ENCODE data around the gene CLEC4A. TPM values are rescaled to one million over a fixed set of nuclear protein-coding genes. Genes with fewer than 3 reads are reported as not detected.
"Not testable (repeated sequence)": the region's sequence is repeated elsewhere in the genome, so short reads cannot be mapped to it uniquely, and the experiment has no call there.

The CLEC4A gene
- total RNA-seq, 1 donor from 2014 or later = 0.36 TPM

GRCh38 chr12:8188088-8188487, 64.7 kb downstream of the CLEC4A start:
- H3K4me1 Mint-ChIP-seq (ENCODE audit: low read depth); H3K36me3 Mint-ChIP-seq (ENCODE audit: insufficient read depth); DNase-seq (ENCODE audit: low spot score, unreplicated experiment); H3K4me3 Mint-ChIP-seq (ENCODE audit: low read depth); H3K9me3 Mint-ChIP-seq (ENCODE audit: low read depth); H3K27ac Mint-ChIP-seq; H3K27me3 Mint-ChIP-seq: not testable (repeated sequence)
- TF ChIP-seq CTCF (IDR thresholded peaks at IDR 0.05; ENCODE audit: unreplicated experiment) = peak; percentile 11

Other genes starting within 250 kb of the CLEC4A start
- gene SLC2A3, start 187.4 kb upstream of the CLEC4A start, total RNA-seq = 21.7 and 34.8 TPM in 2 replicates
- 20.0 and 20.8 TPM in 2 replicates for gene FOXJ2, start 90.9 kb upstream of the CLEC4A start, total RNA-seq
- not detected in 2 replicates for gene C3AR1, start 57.3 kb upstream of the CLEC4A start, total RNA-seq
- gene NECAP1, start 41.3 kb upstream of the CLEC4A start, total RNA-seq = 39.2 and 43.2 TPM in 2 replicates
- not detected in 2 replicates for gene ZNF705A, start 33.4 kb downstream of the CLEC4A start, total RNA-seq
- 0.22 TPM in 1 of 2 replicates, not detected in the other for gene FAM90A1, start 104.0 kb downstream of the CLEC4A start, total RNA-seq

All from progenitor cell of endocrine pancreas (in vitro differentiated cells).